ENCODE results near the gene FHAD1. TPM values are rescaled to one million over a fixed set of nuclear protein-coding genes. Genes with fewer than 3 reads are reported as not detected.

The FHAD1 gene
- 0.26 TPM in 1 of 2 replicates, not detected in the other for total RNA-seq

DNA sequence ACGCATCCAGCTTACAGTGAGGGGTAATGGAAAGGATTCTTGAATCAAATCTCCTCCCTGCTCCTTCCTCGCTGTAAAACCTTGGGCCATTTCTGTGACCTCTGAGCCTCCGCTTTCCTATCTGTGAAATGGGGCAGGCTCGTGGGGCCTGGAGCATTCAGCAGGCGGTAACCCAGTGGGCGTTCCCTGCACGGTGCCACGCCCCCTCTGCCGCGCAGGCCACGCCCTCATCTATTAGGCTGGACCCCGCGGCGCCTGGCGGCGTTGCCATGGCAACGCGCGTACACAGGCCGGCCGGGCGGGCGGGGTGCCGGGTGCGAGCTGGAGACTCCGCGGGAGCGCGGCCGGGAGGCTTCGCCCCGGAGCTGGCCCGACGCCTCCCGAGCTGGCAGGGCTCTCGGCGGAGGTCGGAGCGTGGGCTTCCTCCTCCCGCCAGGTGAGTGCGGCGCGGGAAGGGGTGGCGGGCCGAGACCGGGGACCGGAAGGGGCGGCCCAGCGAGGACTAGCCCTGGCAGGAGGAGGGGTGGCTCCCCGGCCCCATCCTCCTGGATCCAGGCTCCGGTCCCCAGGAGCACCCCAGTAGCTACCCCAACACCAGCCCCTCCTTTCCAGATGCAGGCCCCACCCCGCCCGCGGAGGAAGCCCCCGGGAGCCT lies at the start of gene FHAD1:
TSS of gene FHAD1 (plus strand) at position 264 of the 655 bp plus-strand sequence. CDS start 4,562 bp downstream, outside the sequence.

DNA sequence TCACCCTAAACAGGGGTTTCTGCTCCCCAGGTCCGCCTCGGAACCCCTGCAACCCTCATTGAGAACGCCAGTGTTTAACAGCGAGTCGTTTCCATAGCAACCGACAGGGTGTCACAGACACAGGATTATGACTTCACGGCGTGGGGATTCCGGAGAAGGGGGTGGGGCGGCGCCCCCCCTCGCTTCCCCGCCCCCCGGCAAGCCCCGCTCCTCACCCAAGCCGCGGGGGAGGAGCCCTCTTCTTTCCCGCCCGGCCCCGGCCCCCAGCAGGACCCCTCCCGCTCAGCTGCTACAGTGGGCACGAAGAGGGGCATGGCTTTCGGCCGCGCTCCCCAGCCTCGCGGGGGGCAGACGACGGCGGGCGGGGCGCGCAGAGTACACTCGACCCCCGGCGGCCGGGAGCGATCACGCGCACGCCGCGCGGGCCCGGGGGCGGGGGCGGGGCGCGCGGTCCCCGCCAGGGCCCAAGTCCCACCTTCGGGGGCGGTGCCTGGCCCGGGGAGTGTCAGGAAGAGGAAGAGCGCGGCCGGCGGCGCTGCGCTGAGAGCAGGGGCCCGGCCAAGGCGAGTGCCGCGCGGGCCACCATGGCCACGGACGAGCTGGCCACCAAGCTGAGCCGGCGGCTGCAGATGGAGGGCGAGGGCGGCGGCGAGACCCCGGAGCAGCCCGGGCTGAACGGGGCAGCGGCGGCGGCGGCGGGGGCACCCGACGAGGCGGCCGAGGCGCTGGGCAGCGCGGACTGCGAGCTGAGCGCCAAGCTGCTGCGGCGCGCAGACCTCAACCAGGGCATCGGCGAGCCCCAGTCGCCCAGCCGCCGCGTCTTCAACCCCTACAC lies 162.6 kb downstream of the FHAD1 start, which contains the start of gene EFHD2:
TSS of gene EFHD2 (plus strand) at position 501 of the 835 bp plus-strand sequence. CDS start at position 585, 84 bp downstream.

Other genes with a start within 250 kb of the FHAD1 start
- 2.1 and 4.0 TPM in 2 replicates for gene TMEM51, start 93.5 kb upstream of the FHAD1 start, total RNA-seq
- gene EFHD2, start 162.7 kb downstream of the FHAD1 start, total RNA-seq, result 18.7 and 31.2 TPM in 2 replicates
- not detected in 2 replicates for gene CTRC, start 191.2 kb downstream of the FHAD1 start, total RNA-seq
- gene CELA2A, start 209.5 kb downstream of the FHAD1 start, total RNA-seq, result not detected in 2 replicates
- gene CELA2B, start 228.9 kb downstream of the FHAD1 start, total RNA-seq, result not detected in 2 replicates

Measured in pericardium fibroblast (primary cell).